ENCODE results near the gene KIF4B.

KIF4B gene

DNA sequence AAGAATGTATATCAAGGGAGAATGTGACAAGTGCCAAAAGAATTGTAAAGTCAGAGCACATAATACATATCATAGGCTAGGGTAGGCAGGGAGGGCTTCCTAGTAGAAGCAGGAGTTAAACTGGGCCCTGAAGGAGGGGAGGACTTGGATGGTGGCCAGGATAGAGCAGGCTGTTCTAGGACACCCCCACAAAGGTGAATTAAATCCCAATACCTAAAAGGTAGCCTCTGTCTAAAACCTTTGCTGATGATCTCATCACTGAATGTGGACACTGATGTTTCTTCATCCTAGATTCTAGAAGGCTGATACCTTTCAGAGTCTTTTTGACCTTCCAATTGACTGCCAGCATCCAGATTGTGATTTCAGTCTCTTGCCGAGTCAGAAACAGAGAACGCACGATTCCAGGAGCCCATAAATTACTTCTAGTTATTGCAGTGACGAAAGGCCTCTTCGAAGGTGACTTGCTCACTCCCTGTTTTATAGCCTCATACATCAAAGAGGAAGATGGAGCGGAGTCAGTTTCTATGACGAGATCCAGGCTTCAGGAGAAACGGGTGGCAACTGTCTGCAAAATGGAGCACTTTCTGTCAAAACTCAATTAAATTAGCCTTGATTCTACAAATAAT lies 43.2 kb downstream of the KIF4B start:
- in situ Hi-C loops (cut with MboI; ENCODE audit: low sequenced_read_pairs), result no loop called here

DNA sequence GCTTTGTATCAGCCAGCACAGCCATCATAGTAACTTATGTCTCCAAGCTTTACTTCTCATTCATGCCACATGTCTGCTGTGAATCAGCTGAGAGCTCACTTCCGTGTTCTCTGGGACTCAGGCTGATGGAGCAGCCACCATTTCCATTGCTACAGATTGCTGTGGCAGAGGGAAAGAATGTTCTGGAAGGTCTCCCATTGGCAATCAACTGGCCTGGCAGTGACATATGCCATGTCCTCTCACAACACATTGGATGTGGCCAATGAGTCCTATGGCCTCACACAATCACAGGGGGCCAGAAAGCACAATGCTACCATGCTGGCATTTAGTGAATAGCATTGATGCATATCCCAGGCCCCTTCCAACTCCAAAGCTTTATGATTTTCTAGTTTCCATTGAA lies 44.1 kb downstream of the KIF4B start:
- in situ Hi-C loops (cut with MboI; ENCODE audit: low sequenced_read_pairs), result no loop called here

DNA sequence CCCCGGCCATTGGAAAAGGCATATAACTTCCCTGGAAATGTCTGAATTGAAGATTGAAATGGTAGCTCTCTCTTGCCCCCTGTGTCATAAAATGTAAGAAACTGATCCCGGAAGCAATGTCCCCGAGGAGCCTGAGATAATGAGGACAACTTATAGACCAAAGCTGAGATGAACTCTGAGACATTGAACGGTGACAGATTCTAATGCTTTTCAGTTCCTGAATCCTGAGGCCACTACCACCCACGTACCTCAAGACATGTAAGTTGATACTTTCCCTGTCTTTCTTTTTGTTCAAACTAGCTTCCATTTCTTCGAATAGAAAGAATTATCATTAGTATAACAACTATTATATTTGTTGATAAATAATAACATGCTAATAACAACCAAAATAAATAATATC lies 51.0 kb downstream of the KIF4B start:
- in situ Hi-C loops (cut with MboI; ENCODE audit: low sequenced_read_pairs), result no loop called here

DNA sequence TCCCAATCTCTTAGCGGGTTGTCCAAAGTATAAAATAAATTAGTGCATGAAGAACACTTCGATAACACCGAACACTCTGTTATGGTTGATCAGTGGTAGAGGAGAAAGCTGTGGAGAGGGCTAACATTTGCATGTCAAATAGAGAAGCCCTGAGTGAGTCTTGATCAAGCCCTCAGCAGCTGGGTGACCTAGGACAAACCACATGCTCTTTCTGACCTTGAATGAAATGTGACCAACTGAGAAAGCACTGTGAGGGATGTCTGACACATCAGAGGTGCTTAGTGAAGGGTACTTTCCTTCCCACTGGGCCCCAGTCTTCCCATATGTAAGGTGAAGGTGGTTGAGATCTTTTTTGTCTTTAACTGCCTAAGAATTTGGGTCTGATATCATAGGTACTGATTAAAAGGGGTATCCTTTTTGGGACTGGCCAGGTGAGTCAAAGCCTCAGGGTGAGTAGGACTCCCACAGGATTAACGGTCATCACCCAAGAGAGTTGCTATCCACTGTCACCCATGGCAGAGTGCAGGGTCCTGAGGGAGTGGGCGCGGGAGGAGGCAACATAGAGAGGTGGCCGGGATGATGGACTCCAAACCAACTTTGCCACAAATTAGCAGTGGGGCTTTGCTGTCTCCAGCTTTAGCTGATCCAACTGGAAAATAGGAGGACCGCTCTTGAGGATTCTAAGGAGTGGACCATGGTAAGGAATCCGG lies 53.5 kb downstream of the KIF4B start:
- in situ Hi-C loops (cut with MboI; ENCODE audit: low sequenced_read_pairs), result no loop called here
